ENCODE data around the gene ALOX5.

- TF ChIP-seq CTCF (IDR thresholded peaks at IDR 0.05): no peak
- TF ChIP-seq POLR2A (IDR thresholded peaks at IDR 0.05): no peak
These were observed 13.3 kb downstream of the ALOX5 start for GRCh38 chr10:45387096-45387893.

Data from body of pancreas (tissue), 4 donors.